A549 (cell line): ENCODE measurements around the gene CYB5B.

Experiments
- BHLHE40 ChIP-seq: IDR thresholded peaks from 2 replicates; pipeline ENCODE4 v1.6.1; 2012; ENCODE audit warnings: low read depth, low read length, inconsistent platforms
- ELK1 ChIP-seq: fragments of 150-350 bp; IDR thresholded peaks from 2 replicates; pipeline ENCODE4 v1.6.1; 2014; ENCODE audit warnings: low read depth, mild to moderate bottlenecking, low read length
- EP300 ChIP-seq, 2 experiments: fragments of >200 bp; sonication (Bioruptor Twin); formaldehyde crosslinking; IDR thresholded peaks; 2 replicates in 1 of 2; 3 replicates in 1 of 2; pipeline ENCODE4 v1.6.1; 2016 to 2017
- KDM1A ChIP-seq: fragments of 200-600 bp; sonication (generic); IDR thresholded peaks from 2 replicates; pipeline ENCODE4 v1.6.1; 2016; ENCODE audit warnings: low read depth, mild to moderate bottlenecking
- MAFK ChIP-seq: fragments of 450-650 bp; IDR thresholded peaks from 2 replicates; pipeline ENCODE4 v1.6.1; 2014; ENCODE audit not compliant: partially characterized antibody
- POLR2A ChIP-seq: IDR thresholded peaks from 2 replicates; pipeline ENCODE4 v1.6.1; 2012; ENCODE audit warnings: mild to moderate bottlenecking, low read length
- RARB ChIP-seq: fragments of 250-450 bp; sonication (Bioruptor Pico); IDR thresholded peaks from 2 replicates; pipeline ENCODE4 v1.8.0; 2021; ENCODE audit warnings: mild to moderate bottlenecking, moderate library complexity
- ZSCAN20 ChIP-seq: fragments of 250-450 bp; sonication (Bioruptor Pico); IDR thresholded peaks from 2 replicates; pipeline ENCODE4 v1.8.0; 2022; ENCODE audit warnings: mild to moderate bottlenecking, moderate library complexity
- TF ChIP-seq, protein P1 (sequence below): IDR thresholded peaks from 2 replicates; pipeline ENCODE4 v1.6.1; 2012
- TF ChIP-seq, protein P2 (sequence below): fragments of >200 bp; sonication (Bioruptor Twin); formaldehyde crosslinking; IDR thresholded peaks from 3 replicates; pipeline ENCODE4 v1.5.1; 2016
- TF ChIP-seq, protein P3 (sequence below): IDR thresholded peaks from 2 replicates; pipeline ENCODE4 v1.6.1; 2012; ENCODE audit warnings: low read depth, borderline replicate concordance
- TF ChIP-seq, protein P4 (sequence below): IDR thresholded peaks from 2 replicates; pipeline ENCODE4 v1.6.1; 2012

GRCh38 chr16:69513180-69513966 lies 89.0 kb downstream of the CYB5B start:
- TF ChIP-seq, protein P1, sequence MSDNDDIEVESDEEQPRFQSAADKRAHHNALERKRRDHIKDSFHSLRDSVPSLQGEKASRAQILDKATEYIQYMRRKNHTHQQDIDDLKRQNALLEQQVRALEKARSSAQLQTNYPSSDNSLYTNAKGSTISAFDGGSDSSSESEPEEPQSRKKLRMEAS, result no peak
- TF ChIP-seq EP300 (IDR thresholded peaks at IDR 0.05) (no peak), POLR2A (no peak), ELK1 (no peak), ZSCAN20 (CRISPR knock-in tag) (no peak), RARB (CRISPR knock-in tag) (no peak), MAFK (no peak), BHLHE40 (no peak), KDM1A (no peak)
- TF ChIP-seq, protein P2, sequence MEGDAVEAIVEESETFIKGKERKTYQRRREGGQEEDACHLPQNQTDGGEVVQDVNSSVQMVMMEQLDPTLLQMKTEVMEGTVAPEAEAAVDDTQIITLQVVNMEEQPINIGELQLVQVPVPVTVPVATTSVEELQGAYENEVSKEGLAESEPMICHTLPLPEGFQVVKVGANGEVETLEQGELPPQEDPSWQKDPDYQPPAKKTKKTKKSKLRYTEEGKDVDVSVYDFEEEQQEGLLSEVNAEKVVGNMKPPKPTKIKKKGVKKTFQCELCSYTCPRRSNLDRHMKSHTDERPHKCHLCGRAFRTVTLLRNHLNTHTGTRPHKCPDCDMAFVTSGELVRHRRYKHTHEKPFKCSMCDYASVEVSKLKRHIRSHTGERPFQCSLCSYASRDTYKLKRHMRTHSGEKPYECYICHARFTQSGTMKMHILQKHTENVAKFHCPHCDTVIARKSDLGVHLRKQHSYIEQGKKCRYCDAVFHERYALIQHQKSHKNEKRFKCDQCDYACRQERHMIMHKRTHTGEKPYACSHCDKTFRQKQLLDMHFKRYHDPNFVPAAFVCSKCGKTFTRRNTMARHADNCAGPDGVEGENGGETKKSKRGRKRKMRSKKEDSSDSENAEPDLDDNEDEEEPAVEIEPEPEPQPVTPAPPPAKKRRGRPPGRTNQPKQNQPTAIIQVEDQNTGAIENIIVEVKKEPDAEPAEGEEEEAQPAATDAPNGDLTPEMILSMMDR, result no peak
- TF ChIP-seq, protein P3, sequence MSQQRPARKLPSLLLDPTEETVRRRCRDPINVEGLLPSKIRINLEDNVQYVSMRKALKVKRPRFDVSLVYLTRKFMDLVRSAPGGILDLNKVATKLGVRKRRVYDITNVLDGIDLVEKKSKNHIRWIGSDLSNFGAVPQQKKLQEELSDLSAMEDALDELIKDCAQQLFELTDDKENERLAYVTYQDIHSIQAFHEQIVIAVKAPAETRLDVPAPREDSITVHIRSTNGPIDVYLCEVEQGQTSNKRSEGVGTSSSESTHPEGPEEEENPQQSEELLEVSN, result no peak
- TF ChIP-seq, protein P4, sequence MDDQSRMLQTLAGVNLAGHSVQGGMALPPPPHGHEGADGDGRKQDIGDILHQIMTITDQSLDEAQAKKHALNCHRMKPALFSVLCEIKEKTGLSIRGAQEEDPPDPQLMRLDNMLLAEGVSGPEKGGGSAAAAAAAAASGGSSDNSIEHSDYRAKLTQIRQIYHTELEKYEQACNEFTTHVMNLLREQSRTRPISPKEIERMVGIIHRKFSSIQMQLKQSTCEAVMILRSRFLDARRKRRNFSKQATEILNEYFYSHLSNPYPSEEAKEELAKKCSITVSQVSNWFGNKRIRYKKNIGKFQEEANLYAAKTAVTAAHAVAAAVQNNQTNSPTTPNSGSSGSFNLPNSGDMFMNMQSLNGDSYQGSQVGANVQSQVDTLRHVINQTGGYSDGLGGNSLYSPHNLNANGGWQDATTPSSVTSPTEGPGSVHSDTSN, result no peak
